Fibroblast of peridontal ligament (primary cell): ENCODE data around the gene XKR7.
"Not testable (repeated sequence)": the region's sequence is repeated elsewhere in the genome, so short reads cannot be mapped to it uniquely, and the experiment has no call there.

Experiments used
- DNase-seq: peaks from one replicate; pipeline ENCODE4 v3.0.0-alpha.2; 2010; ENCODE audit errors: extremely low read depth

The XKR7 gene

GRCh38 chr20:31967830-31968249 is at the start of gene XKR7:
TSS of gene XKR7 (plus strand) at chr20:31968151. CDS start at chr20:31968176, 25 bp downstream.
- DNase-seq = no peak

GRCh38 chr20:31918466-31919105 is 49.4 kb upstream of the XKR7 start:
- no peak for DNase-seq

GRCh38 chr20:31919410-31920155 is 48.4 kb upstream of the XKR7 start:
- no peak for DNase-seq

- no peak for DNase-seq
Measured at GRCh38 chr20:31920275-31920855, 47.6 kb upstream of the XKR7 start.

- DNase-seq = not testable (repeated sequence)
Measured at GRCh38 chr20:31921480-31921879, 46.5 kb upstream of the XKR7 start.

- no peak for DNase-seq
Measured at GRCh38 chr20:31922181-31922580, 45.8 kb upstream of the XKR7 start.

GRCh38 chr20:31922588-31922987 is 45.4 kb upstream of the XKR7 start:
- no peak for DNase-seq

- no peak for DNase-seq
Measured at GRCh38 chr20:31923388-31924331, 44.3 kb upstream of the XKR7 start.

GRCh38 chr20:31924561-31924960 is 43.4 kb upstream of the XKR7 start:
- DNase-seq = no peak

GRCh38 chr20:31925631-31926030 is 42.3 kb upstream of the XKR7 start:
- DNase-seq = no peak

- no peak for DNase-seq
Measured at GRCh38 chr20:31926493-31926892, 41.5 kb upstream of the XKR7 start.

- DNase-seq = no peak
Measured at GRCh38 chr20:31927627-31928159, 40.3 kb upstream of the XKR7 start.

GRCh38 chr20:31929631-31930030 is 38.3 kb upstream of the XKR7 start:
- DNase-seq = not testable (repeated sequence)

- DNase-seq = no peak
Measured at GRCh38 chr20:31930779-31931178, 37.2 kb upstream of the XKR7 start.

GRCh38 chr20:31933698-31934097 is 34.3 kb upstream of the XKR7 start:
- DNase-seq = no peak

GRCh38 chr20:31934491-31934890 is 33.5 kb upstream of the XKR7 start:
- no peak for DNase-seq

GRCh38 chr20:31934968-31935764 is 32.8 kb upstream of the XKR7 start:
- no peak for DNase-seq

GRCh38 chr20:31936420-31936819 is 31.5 kb upstream of the XKR7 start:
- no peak for DNase-seq

- no peak for DNase-seq
Measured at GRCh38 chr20:31937820-31938219, 30.1 kb upstream of the XKR7 start.

- DNase-seq = no peak
Measured at GRCh38 chr20:31939661-31940060, 28.3 kb upstream of the XKR7 start.

- no peak for DNase-seq
Measured at GRCh38 chr20:31943052-31943471, 24.9 kb upstream of the XKR7 start.
